SK-N-SH treated with all-trans-retinoic acid at 6 μM for 48 hours (cell line): Measurements from ENCODE around the gene GNAI1.

Experiments used
- ATAC-seq: fragments of 200-7000 bp; cut with Tn5 transposase; 3 replicates; pipeline ENCODE4 v1.9.1; 2020; ENCODE audit warnings: mild to moderate bottlenecking, moderate library complexity
- ARNTL ChIP-seq: fragments of 450-650 bp; formaldehyde crosslinking; IDR thresholded peaks from 2 replicates; pipeline ENCODE4 v1.5.0; 2020; ENCODE audit warnings: low read depth, mild to moderate bottlenecking, moderate library complexity, borderline replicate concordance
- BACH2 ChIP-seq: fragments of 250-450 bp; sonication (Bioruptor Pico); IDR thresholded peaks from 2 replicates; pipeline ENCODE4 v1.9.0; 2021; ENCODE audit warnings: mild to moderate bottlenecking, borderline replicate concordance
- CSDC2 ChIP-seq: fragments of 250-450 bp; sonication (Bioruptor Pico); IDR thresholded peaks from 2 replicates; pipeline ENCODE4 v1.5.0; 2020; ENCODE audit warnings: mild to moderate bottlenecking, moderate library complexity
- ESRRG ChIP-seq: fragments of 250-450 bp; sonication (Bioruptor Pico); IDR thresholded peaks from 2 replicates; pipeline ENCODE4 v1.6.1; 2021; ENCODE audit warnings: mild to moderate bottlenecking
- GLIS3 ChIP-seq: fragments of 250-450 bp; sonication (Bioruptor Pico); IDR thresholded peaks from 2 replicates; pipeline ENCODE4 v1.5.0; 2020; ENCODE audit warnings: mild to moderate bottlenecking, moderate library complexity
- ISL1 ChIP-seq: fragments of 250-450 bp; sonication (Bioruptor Pico); IDR thresholded peaks from 2 replicates; pipeline ENCODE4 v2.1.2; 2022; ENCODE audit warnings: mild to moderate bottlenecking, moderate library complexity
- OSR1 ChIP-seq: fragments of 250-450 bp; sonication (Bioruptor Pico); IDR thresholded peaks from 2 replicates; pipeline ENCODE4 v1.8.0; 2022; ENCODE audit warnings: moderate library complexity, mild to moderate bottlenecking, inconsistent platforms
- PPARA ChIP-seq: fragments of 250-450 bp; sonication (Bioruptor Pico); IDR thresholded peaks from 2 replicates; pipeline ENCODE4 v1.5.0; 2020; ENCODE audit warnings: mild to moderate bottlenecking, borderline replicate concordance
- RARB ChIP-seq: fragments of 250-450 bp; sonication (Bioruptor Pico); IDR thresholded peaks from 2 replicates; pipeline ENCODE4 v1.8.0; 2021; ENCODE audit warnings: mild to moderate bottlenecking, moderate library complexity
- SNAI2 ChIP-seq: fragments of 250-450 bp; sonication (Bioruptor Pico); IDR thresholded peaks from 2 replicates; pipeline ENCODE4 v1.5.0; 2020; ENCODE audit warnings: mild to moderate bottlenecking, moderate library complexity
- TCF4 ChIP-seq: fragments of 250-450 bp; sonication (Bioruptor Pico); IDR thresholded peaks from 2 replicates; pipeline ENCODE4 v1.8.0; 2021; ENCODE audit warnings: mild to moderate bottlenecking, moderate library complexity, borderline replicate concordance
- TOX ChIP-seq: fragments of 250-450 bp; sonication (Bioruptor Pico); IDR thresholded peaks from 2 replicates; pipeline ENCODE4 v1.8.0; 2021; ENCODE audit warnings: mild to moderate bottlenecking, moderate library complexity, borderline replicate concordance
- ZC3H10 ChIP-seq: fragments of 250-450 bp; sonication (Bioruptor Pico); IDR thresholded peaks from 2 replicates; pipeline ENCODE4 v1.5.1; 2021; ENCODE audit warnings: mild to moderate bottlenecking, moderate library complexity
- ZFP3 ChIP-seq: fragments of 250-450 bp; sonication (Bioruptor Pico); IDR thresholded peaks from 2 replicates; pipeline ENCODE4 v1.5.0; 2020; ENCODE audit warnings: mild to moderate bottlenecking, moderate library complexity
- ZNF565 ChIP-seq: fragments of 450-650 bp; formaldehyde crosslinking; conservative IDR thresholded peaks from 2 replicates; pipeline ENCODE4 v1.5.0; 2020; ENCODE audit warnings: low read depth, mild to moderate bottlenecking, moderate library complexity
- ZNF70 ChIP-seq: fragments of 450-650 bp; formaldehyde crosslinking; IDR thresholded peaks from 2 replicates; pipeline ENCODE4 v1.5.0; 2020; ENCODE audit warnings: mild to moderate bottlenecking, moderate library complexity
- ZNF8 ChIP-seq: fragments of 450-650 bp; formaldehyde crosslinking; IDR thresholded peaks from 2 replicates; pipeline ENCODE4 v1.5.0; 2020; ENCODE audit warnings: mild to moderate bottlenecking, moderate library complexity
- TF ChIP-seq, protein P1 (sequence below): fragments of 250-450 bp; sonication (Bioruptor Pico); IDR thresholded peaks from 2 replicates; pipeline ENCODE4 v1.8.0; 2020; ENCODE audit warnings: mild to moderate bottlenecking, moderate library complexity, borderline replicate concordance
- TF ChIP-seq, protein P2 (sequence below): fragments of 250-450 bp; sonication (Bioruptor Pico); IDR thresholded peaks from 2 replicates; pipeline ENCODE4 v1.5.0; 2020; ENCODE audit warnings: mild to moderate bottlenecking, moderate library complexity
- TF ChIP-seq, protein P3 (sequence below): fragments of 250-450 bp; sonication (Bioruptor Pico); IDR thresholded peaks from 2 replicates; pipeline ENCODE4 v1.5.1; 2020; ENCODE audit warnings: low read depth, mild to moderate bottlenecking, moderate library complexity
- TF ChIP-seq, protein P4 (sequence below): fragments of 250-450 bp; sonication (Bioruptor Pico); IDR thresholded peaks from 2 replicates; pipeline ENCODE4 v1.8.0; 2021; ENCODE audit warnings: low read depth, mild to moderate bottlenecking, moderate library complexity, borderline replicate concordance
- TF ChIP-seq, protein P5 (sequence below): fragments of 250-450 bp; sonication (Bioruptor Pico); IDR thresholded peaks from 2 replicates; pipeline ENCODE4 v1.5.1; 2021; ENCODE audit warnings: mild to moderate bottlenecking, moderate library complexity

GNAI1 gene

DNA sequence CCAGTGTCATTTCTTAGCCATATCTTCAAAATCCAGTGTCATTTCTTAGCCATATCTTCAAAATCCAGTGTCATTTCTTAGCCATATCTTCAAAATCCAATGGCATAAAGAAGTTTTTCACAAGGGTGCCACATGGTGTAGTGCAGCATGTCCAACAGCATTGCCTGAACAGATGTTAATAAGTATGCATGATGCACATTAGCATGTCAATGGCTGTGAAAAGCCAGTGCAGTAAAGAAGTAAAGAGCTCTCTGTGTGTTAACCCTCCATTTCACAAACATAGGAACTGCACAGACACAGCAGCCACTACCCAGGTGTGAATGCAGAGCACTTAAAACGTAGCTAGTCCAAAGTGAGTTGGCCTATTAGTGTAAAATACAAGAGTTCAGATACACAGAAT is 89.8 kb downstream of the GNAI1 start:
- TF ChIP-seq ZFP3 (CRISPR knock-in tag) (no peak), ESRRG (no peak), OSR1 (no peak), ZNF565 (CRISPR knock-in tag) (no peak), ARNTL (no peak), SNAI2 (CRISPR knock-in tag) (no peak), PPARA (CRISPR knock-in tag) (no peak), ZNF70 (CRISPR knock-in tag) (no peak), ISL1 (no peak), BACH2 (CRISPR knock-in tag) (no peak), TCF4 (CRISPR knock-in tag) (no peak), ZNF8 (no peak), GLIS3 (CRISPR knock-in tag) (no peak), ZC3H10 (CRISPR knock-in tag) (no peak)
- TF ChIP-seq, protein P1, sequence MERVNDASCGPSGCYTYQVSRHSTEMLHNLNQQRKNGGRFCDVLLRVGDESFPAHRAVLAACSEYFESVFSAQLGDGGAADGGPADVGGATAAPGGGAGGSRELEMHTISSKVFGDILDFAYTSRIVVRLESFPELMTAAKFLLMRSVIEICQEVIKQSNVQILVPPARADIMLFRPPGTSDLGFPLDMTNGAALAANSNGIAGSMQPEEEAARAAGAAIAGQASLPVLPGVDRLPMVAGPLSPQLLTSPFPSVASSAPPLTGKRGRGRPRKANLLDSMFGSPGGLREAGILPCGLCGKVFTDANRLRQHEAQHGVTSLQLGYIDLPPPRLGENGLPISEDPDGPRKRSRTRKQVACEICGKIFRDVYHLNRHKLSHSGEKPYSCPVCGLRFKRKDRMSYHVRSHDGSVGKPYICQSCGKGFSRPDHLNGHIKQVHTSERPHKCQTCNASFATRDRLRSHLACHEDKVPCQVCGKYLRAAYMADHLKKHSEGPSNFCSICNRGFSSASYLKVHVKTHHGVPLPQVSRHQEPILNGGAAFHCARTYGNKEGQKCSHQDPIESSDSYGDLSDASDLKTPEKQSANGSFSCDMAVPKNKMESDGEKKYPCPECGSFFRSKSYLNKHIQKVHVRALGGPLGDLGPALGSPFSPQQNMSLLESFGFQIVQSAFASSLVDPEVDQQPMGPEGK (CRISPR knock-in tag) = no peak
- TF ChIP-seq, protein P2, sequence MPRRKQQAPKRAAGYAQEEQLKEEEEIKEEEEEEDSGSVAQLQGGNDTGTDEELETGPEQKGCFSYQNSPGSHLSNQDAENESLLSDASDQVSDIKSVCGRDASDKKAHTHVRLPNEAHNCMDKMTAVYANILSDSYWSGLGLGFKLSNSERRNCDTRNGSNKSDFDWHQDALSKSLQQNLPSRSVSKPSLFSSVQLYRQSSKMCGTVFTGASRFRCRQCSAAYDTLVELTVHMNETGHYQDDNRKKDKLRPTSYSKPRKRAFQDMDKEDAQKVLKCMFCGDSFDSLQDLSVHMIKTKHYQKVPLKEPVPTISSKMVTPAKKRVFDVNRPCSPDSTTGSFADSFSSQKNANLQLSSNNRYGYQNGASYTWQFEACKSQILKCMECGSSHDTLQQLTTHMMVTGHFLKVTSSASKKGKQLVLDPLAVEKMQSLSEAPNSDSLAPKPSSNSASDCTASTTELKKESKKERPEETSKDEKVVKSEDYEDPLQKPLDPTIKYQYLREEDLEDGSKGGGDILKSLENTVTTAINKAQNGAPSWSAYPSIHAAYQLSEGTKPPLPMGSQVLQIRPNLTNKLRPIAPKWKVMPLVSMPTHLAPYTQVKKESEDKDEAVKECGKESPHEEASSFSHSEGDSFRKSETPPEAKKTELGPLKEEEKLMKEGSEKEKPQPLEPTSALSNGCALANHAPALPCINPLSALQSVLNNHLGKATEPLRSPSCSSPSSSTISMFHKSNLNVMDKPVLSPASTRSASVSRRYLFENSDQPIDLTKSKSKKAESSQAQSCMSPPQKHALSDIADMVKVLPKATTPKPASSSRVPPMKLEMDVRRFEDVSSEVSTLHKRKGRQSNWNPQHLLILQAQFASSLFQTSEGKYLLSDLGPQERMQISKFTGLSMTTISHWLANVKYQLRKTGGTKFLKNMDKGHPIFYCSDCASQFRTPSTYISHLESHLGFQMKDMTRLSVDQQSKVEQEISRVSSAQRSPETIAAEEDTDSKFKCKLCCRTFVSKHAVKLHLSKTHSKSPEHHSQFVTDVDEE (CRISPR knock-in tag) = no peak
- TF ChIP-seq, protein P3, sequence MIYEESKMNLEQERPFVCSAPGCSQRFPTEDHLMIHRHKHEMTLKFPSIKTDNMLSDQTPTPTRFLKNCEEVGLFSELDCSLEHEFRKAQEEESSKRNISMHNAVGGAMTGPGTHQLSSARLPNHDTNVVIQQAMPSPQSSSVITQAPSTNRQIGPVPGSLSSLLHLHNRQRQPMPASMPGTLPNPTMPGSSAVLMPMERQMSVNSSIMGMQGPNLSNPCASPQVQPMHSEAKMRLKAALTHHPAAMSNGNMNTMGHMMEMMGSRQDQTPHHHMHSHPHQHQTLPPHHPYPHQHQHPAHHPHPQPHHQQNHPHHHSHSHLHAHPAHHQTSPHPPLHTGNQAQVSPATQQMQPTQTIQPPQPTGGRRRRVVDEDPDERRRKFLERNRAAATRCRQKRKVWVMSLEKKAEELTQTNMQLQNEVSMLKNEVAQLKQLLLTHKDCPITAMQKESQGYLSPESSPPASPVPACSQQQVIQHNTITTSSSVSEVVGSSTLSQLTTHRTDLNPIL (CRISPR knock-in tag) = no peak
- ATAC-seq = no peak; the same call in 2 of the 3 replicates

DNA sequence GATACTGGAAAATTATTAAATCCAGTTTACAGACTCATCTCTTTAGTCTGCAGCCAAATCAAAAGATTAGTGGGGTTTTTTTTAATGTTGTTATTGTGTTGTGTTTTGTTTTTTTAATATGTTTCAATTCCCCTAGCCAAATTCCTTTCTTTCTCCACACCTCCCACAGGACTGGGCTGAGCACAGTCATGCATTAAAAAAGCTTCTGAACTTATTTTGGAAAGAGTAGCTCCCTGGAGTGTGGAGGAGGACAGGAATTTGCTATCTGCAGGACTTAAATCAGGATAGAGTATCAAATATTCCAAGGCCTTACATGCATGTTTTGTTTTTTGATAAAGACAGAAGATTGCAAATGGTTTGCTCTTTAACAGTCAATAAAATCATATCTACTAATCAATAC is 90.7 kb downstream of the GNAI1 start:
- TF ChIP-seq RARB (CRISPR knock-in tag) (no peak), ZNF8 (no peak), TOX (CRISPR knock-in tag) (no peak), ZNF565 (CRISPR knock-in tag) (no peak)
- ATAC-seq = peak; percentile 18; the same call in 1 of the 3 replicates

DNA sequence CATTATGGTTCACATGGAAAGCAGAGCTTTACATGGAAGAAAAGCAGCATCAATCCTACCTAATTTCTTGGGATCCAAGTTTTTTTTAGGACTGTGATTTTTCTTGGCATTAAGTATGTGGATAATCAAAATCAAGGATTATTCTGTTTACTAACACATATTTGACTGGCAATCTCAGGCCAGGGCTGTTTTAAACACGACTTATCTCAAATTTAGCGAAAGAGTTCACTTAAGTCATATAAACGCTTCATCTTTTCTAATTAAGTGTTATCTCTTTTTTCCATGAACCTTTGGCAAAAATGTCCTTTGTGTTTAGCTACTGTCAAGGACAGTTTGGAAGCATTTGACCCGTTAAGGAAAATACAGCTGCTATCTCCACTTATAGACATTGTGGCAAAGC is 92.0 kb downstream of the GNAI1 start:
- no peak for ATAC-seq
- TF ChIP-seq OSR1 (no peak), ZNF70 (CRISPR knock-in tag) (no peak), CSDC2 (CRISPR knock-in tag) (no peak), ZFP3 (CRISPR knock-in tag) (no peak), ARNTL (no peak), GLIS3 (CRISPR knock-in tag) (no peak), ESRRG (no peak), ZNF565 (CRISPR knock-in tag) (no peak), ZC3H10 (CRISPR knock-in tag) (no peak), PPARA (CRISPR knock-in tag) (no peak), BACH2 (CRISPR knock-in tag) (no peak)
- TF ChIP-seq, protein P1 (CRISPR knock-in tag) = no peak
- TF ChIP-seq, protein P2 (CRISPR knock-in tag) = no peak
- TF ChIP-seq, protein P4, sequence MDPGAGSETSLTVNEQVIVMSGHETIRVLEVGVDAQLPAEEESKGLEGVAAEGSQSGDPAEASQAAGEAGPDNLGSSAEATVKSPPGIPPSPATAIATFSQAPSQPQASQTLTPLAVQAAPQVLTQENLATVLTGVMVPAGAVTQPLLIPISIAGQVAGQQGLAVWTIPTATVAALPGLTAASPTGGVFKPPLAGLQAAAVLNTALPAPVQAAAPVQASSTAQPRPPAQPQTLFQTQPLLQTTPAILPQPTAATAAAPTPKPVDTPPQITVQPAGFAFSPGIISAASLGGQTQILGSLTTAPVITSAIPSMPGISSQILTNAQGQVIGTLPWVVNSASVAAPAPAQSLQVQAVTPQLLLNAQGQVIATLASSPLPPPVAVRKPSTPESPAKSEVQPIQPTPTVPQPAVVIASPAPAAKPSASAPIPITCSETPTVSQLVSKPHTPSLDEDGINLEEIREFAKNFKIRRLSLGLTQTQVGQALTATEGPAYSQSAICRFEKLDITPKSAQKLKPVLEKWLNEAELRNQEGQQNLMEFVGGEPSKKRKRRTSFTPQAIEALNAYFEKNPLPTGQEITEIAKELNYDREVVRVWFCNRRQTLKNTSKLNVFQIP (CRISPR knock-in tag) = no peak
- TF ChIP-seq, protein P5, sequence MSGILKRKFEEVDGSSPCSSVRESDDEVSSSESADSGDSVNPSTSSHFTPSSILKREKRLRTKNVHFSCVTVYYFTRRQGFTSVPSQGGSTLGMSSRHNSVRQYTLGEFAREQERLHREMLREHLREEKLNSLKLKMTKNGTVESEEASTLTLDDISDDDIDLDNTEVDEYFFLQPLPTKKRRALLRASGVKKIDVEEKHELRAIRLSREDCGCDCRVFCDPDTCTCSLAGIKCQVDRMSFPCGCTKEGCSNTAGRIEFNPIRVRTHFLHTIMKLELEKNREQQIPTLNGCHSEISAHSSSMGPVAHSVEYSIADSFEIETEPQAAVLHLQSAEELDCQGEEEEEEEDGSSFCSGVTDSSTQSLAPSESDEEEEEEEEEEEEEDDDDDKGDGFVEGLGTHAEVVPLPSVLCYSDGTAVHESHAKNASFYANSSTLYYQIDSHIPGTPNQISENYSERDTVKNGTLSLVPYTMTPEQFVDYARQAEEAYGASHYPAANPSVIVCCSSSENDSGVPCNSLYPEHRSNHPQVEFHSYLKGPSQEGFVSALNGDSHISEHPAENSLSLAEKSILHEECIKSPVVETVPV (CRISPR knock-in tag) = no peak
- TF ChIP-seq, protein P3 (CRISPR knock-in tag) = no peak
